Osteoblast (primary cell): ENCODE data around the gene CDK17. TPM values are rescaled to one million over a fixed set of nuclear protein-coding genes. Genes with fewer than 3 reads are reported as not detected.

ENCODE experiments used
- DNase-seq: peaks from one replicate; pipeline ENCODE4 v3.0.0; 2011; ENCODE audit warnings: low spot score, mixed read lengths; ENCODE audit not compliant: insufficient read length; ENCODE audit errors: missing footprints
- H2AFZ ChIP-seq: 2 replicates; pipeline ENCODE4 v1.6.0; 2011; ENCODE audit warnings: mild to moderate bottlenecking, low read length
- H3K27ac ChIP-seq: 2 replicates; pipeline ENCODE4 v1.5.1; 2011; ENCODE audit warnings: mild to moderate bottlenecking, low read depth, low read length, moderate library complexity
- H3K27me3 ChIP-seq: 2 replicates; pipeline ENCODE4 v1.6.0; 2012; ENCODE audit warnings: mild to moderate bottlenecking, control low read depth, inconsistent platforms, low read length, moderate library complexity; ENCODE audit not compliant: insufficient read depth
- H3K36me3 ChIP-seq: 2 replicates; pipeline ENCODE4 v1.5.1; 2011; ENCODE audit warnings: mild to moderate bottlenecking, low read length, control low read depth, moderate library complexity; ENCODE audit not compliant: insufficient read depth
- H3K4me1 ChIP-seq: 2 replicates; pipeline ENCODE4 v1.5.1; 2011; ENCODE audit warnings: mild to moderate bottlenecking, low read length, control low read depth, moderate library complexity; ENCODE audit not compliant: insufficient read depth
- H3K4me2 ChIP-seq: 2 replicates; pipeline ENCODE4 v1.6.0; 2011; ENCODE audit warnings: mild to moderate bottlenecking, low read length; ENCODE audit not compliant: insufficient read depth
- H3K4me3 ChIP-seq: fragments of 200-600 bp; sonication (generic); 3 replicates; pipeline ENCODE4 v1.5.1; 2012; ENCODE audit warnings: mild to moderate bottlenecking, low read length, inconsistent platforms; ENCODE audit not compliant: insufficient read depth
- H3K79me2 ChIP-seq: 2 replicates; pipeline ENCODE4 v1.6.0; 2012; ENCODE audit warnings: mild to moderate bottlenecking, low read length, control low read depth, inconsistent platforms; ENCODE audit not compliant: insufficient read depth
- H3K9me3 ChIP-seq: 2 replicates; pipeline ENCODE4 v1.5.1; 2011; ENCODE audit warnings: low read depth, low read length, control low read depth
- H4K20me1 ChIP-seq: 2 replicates; pipeline ENCODE4 v1.6.0; 2012; ENCODE audit warnings: mild to moderate bottlenecking, low read length, control low read depth; ENCODE audit not compliant: insufficient read depth
- total RNA-seq: library from RNA; depleted of rRNA; stranded (reverse); fragments of >200 nt; gene quantifications from 2 replicates; pipeline ENCODE4 v1.2.3, GENCODE V29; 2012
- TF ChIP-seq, protein P1 (sequence below): IDR thresholded peaks from 2 replicates; pipeline ENCODE4 v1.5.1; 2011; ENCODE audit warnings: mild to moderate bottlenecking, low read depth, low read length, moderate library complexity; ENCODE audit errors: extremely low read depth

Gene CDK17
- total RNA-seq, 1 donor, result 68.0 TPM

DNA sequence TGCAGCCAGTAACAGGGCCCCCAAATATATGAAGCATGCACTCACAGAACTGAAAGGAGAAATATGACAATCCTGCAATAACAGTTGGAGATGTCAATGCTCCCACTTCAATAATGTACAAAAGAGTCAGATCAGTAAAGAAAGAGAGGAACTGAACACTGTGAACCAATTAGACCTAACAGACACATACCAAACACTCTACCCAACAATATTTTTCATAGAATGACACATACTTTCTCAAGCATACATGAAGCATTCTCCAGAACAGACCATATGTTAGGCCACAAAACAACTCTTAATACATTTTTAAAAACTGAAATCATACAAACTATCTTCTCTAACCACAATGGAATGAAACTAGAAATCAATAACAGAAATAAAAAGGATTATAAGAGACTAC is 125.9 kb downstream of the CDK17 start:
- no peak for DNase-seq
- Histone ChIP-seq H3K4me2 (peak overlapping the region; percentile 38), H3K4me1 (peaks cover 28% of the 10 kb centered on the region), H3K9me3 (no peaks in the 10 kb centered on the region), H3K27me3 (no peaks in the 10 kb centered on the region), H3K36me3 (peaks cover 46% of the 10 kb centered on the region), H3K27ac (peak overlapping the region; percentile 63), H3K4me3 (no peak overlapping the region), H3K79me2 (peaks cover 46% of the 10 kb centered on the region), H4K20me1 (peaks cover 5% of the 10 kb centered on the region), H2AFZ (no peak overlapping the region)
- TF ChIP-seq, protein P1, sequence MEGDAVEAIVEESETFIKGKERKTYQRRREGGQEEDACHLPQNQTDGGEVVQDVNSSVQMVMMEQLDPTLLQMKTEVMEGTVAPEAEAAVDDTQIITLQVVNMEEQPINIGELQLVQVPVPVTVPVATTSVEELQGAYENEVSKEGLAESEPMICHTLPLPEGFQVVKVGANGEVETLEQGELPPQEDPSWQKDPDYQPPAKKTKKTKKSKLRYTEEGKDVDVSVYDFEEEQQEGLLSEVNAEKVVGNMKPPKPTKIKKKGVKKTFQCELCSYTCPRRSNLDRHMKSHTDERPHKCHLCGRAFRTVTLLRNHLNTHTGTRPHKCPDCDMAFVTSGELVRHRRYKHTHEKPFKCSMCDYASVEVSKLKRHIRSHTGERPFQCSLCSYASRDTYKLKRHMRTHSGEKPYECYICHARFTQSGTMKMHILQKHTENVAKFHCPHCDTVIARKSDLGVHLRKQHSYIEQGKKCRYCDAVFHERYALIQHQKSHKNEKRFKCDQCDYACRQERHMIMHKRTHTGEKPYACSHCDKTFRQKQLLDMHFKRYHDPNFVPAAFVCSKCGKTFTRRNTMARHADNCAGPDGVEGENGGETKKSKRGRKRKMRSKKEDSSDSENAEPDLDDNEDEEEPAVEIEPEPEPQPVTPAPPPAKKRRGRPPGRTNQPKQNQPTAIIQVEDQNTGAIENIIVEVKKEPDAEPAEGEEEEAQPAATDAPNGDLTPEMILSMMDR, result no peak

DNA sequence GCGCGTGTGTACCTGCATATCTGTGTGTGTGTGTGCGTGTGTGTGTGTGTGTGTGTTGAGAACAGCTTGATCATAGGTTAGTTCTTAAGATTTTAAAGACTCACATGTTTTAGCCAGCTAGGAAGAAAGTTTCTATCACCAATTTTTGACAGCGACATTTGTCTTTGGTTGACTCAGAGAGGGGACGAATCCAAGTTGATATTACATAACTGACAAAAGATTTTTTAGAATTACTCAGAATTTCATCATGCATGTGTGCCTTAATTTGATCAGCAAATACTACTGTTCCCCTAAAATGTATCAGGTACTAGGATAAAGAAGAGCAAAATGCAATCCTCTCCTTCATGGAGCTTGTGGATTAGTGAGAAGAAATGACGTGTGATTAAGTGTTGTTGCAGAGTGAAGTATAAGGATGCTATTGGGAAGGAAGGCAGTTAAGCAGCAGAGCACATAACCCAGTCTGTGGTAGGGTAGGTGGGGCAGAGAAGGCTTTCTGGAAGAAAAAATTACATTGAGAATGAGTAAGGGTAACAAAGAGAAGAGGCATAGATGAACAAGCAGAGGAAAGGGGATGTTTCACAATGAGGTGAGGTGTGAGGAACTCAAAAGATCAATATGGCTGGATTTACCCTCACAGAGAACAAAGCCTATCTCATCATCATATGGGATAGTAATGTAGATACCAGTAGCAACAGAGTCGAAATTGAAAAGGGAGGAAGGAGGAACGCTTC is 128.6 kb downstream of the CDK17 start:
- no peaks in the 10 kb centered on the region for H3K27me3 ChIP-seq
- H3K4me2 ChIP-seq, result no peak overlapping the region
- peaks cover 5% of the 10 kb centered on the region for H4K20me1 ChIP-seq
- TF ChIP-seq, protein P1, result no peak
- peak overlapping the region; percentile 25 for H3K27ac ChIP-seq
- H3K79me2 ChIP-seq, result peaks cover 41% of the 10 kb centered on the region
- H3K9me3 ChIP-seq, result no peaks in the 10 kb centered on the region
- peaks cover 49% of the 10 kb centered on the region for H3K36me3 ChIP-seq
- no peak overlapping the region for H2AFZ ChIP-seq
- no peak for DNase-seq
- peaks cover 28% of the 10 kb centered on the region for H3K4me1 ChIP-seq
- H3K4me3 ChIP-seq, result no peak overlapping the region

DNA sequence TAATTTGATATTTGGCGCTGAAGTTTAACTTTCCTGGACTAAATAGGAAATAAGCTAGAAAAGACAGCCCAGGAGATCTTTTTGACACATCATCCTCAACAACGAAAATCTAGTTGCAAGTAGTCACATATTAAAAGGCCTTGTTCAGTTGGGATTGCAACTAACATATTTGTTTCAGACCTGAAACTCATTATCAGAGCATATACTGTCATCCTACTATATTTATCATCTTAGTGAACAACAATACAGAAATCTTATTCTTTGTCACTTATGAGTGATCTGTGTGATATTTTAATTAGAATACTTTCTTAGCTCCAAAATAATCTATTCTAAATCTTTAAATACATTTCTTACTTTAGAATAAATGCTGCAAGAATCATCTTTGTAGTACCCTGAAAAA is 134.0 kb downstream of the CDK17 start:
- Histone ChIP-seq H3K36me3 (peaks cover 67% of the 10 kb centered on the region), H3K79me2 (peaks cover 34% of the 10 kb centered on the region), H3K27me3 (no peaks in the 10 kb centered on the region)

DNA sequence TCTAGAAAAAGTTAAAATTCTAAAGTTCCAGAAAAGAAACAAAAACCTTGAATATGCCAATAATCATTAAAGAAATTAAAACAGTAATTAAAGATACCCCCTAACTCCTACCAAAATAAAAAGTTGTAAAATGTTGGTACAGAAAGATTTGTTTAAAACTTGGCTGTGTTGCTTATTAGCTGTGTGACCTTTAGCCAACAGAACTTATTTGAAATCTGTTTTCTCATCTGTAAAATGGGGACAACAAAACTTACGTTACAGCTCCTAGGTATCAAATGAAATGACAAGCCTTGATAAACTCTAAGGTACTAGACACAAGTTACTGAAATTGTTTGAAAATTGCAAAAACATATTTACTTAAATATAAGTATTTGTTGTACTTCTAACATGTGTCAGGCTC is 134.4 kb downstream of the CDK17 start:
- TF ChIP-seq, protein P1, result no peak
- Histone ChIP-seq H3K36me3 (peaks cover 65% of the 10 kb centered on the region), H3K27ac (no peak overlapping the region)

More for the DNA sequence above, 134.0 kb downstream of the CDK17 start:
- TF ChIP-seq, protein P1, result no peak
- no peak overlapping the region for H3K27ac ChIP-seq
- no peak overlapping the region for H3K4me3 ChIP-seq
- peaks cover 1% of the 10 kb centered on the region for H3K4me1 ChIP-seq
- peaks cover 6% of the 10 kb centered on the region for H4K20me1 ChIP-seq
- DNase-seq, result no peak
- no peaks in the 10 kb centered on the region for H3K9me3 ChIP-seq
- H2AFZ ChIP-seq, result no peak overlapping the region
- no peak overlapping the region for H3K4me2 ChIP-seq

More for the DNA sequence above, 134.4 kb downstream of the CDK17 start:
- H4K20me1 ChIP-seq, result peaks cover 6% of the 10 kb centered on the region
- H3K4me1 ChIP-seq, result no peaks in the 10 kb centered on the region
- no peak overlapping the region for H2AFZ ChIP-seq
- H3K4me2 ChIP-seq, result no peak overlapping the region
- no peak overlapping the region for H3K4me3 ChIP-seq
- H3K27me3 ChIP-seq, result no peaks in the 10 kb centered on the region
- H3K79me2 ChIP-seq, result peaks cover 33% of the 10 kb centered on the region
- no peaks in the 10 kb centered on the region for H3K9me3 ChIP-seq
- DNase-seq, result no peak
